Trophoblast cell (in vitro differentiated cells and primary cell): Measurements from ENCODE around the gene LAMA3.

ENCODE experiments used
- DNase-seq, 2 donors: peaks; one replicate each; pipeline ENCODE4 v3.0.0-alpha.2; 2016
- H2AFZ ChIP-seq: 2 replicates; pipeline ENCODE4 v1.6.1; 2013; ENCODE audit warnings: low read length, moderate library complexity, mild to moderate bottlenecking; ENCODE audit not compliant: insufficient read depth, poor library complexity
- H2AK5ac ChIP-seq: 2 replicates; pipeline ENCODE4 v1.6.1; 2013; ENCODE audit warnings: mild to moderate bottlenecking, low read length
- H2BK120ac ChIP-seq: 2 replicates; pipeline ENCODE4 v1.6.1; 2013; ENCODE audit warnings: low read length, mild to moderate bottlenecking, moderate library complexity; ENCODE audit not compliant: insufficient read depth, poor library complexity
- H2BK12ac ChIP-seq: 2 replicates; pipeline ENCODE4 v1.6.1; 2013; ENCODE audit warnings: mild to moderate bottlenecking, low read length, moderate library complexity
- H2BK5ac ChIP-seq: 2 replicates; pipeline ENCODE4 v1.6.1; 2013; ENCODE audit warnings: low read length, low read depth, moderate library complexity, mild to moderate bottlenecking; ENCODE audit not compliant: poor library complexity
- H3K14ac ChIP-seq: 2 replicates; pipeline ENCODE4 v1.6.1; 2013; ENCODE audit warnings: mild to moderate bottlenecking, low read length
- H3K18ac ChIP-seq: 2 replicates; pipeline ENCODE4 v1.6.1; 2013; ENCODE audit warnings: mild to moderate bottlenecking, low read length
- H3K23ac ChIP-seq: 2 replicates; pipeline ENCODE4 v1.6.1; 2013; ENCODE audit warnings: low read length
- H3K27ac ChIP-seq: 2 replicates; pipeline ENCODE4 v1.5.1; 2013; ENCODE audit warnings: low read depth, mild to moderate bottlenecking, inconsistent platforms, low read length, moderate library complexity
- H3K27me3 ChIP-seq: 2 replicates; pipeline ENCODE4 v1.6.1; 2013; ENCODE audit warnings: inconsistent platforms, mild to moderate bottlenecking, low read length, moderate library complexity; ENCODE audit not compliant: insufficient read depth
- H3K36me3 ChIP-seq, 2 experiments: 1 replicate in 1 of 2; 2 replicates in 1 of 2; pipeline ENCODE4 v1.6.1; 2013; ENCODE audit warnings: low read length in 2 of 2, mild to moderate bottlenecking in 2 of 2, moderate library complexity in 1 of 2; ENCODE audit not compliant: insufficient read depth in 2 of 2, control insufficient read depth in 1 of 2
- H3K4ac ChIP-seq: 2 replicates; pipeline ENCODE4 v1.6.1; 2013; ENCODE audit warnings: low read depth, mild to moderate bottlenecking, low read length, moderate library complexity
- H3K4me1 ChIP-seq, 2 experiments: 1 replicate in 1 of 2; 2 replicates in 1 of 2; pipeline ENCODE4 v1.6.1; 2013; ENCODE audit warnings: low read length in 2 of 2, mild to moderate bottlenecking in 2 of 2, moderate library complexity in 1 of 2; ENCODE audit not compliant: insufficient read depth in 2 of 2, control insufficient read depth in 1 of 2
- H3K4me2 ChIP-seq: 2 replicates; pipeline ENCODE4 v1.6.1; 2013; ENCODE audit warnings: inconsistent platforms, mild to moderate bottlenecking, low read length, moderate library complexity
- H3K4me3 ChIP-seq: 2 replicates; pipeline ENCODE4 v1.5.1; 2013; ENCODE audit warnings: mild to moderate bottlenecking, low read depth, low read length, inconsistent platforms
- H3K79me1 ChIP-seq: one replicate; pipeline ENCODE4 v1.6.1; 2013; ENCODE audit warnings: low read length
- H3K79me2 ChIP-seq: 2 replicates; pipeline ENCODE4 v1.6.1; 2013; ENCODE audit warnings: low read length, mild to moderate bottlenecking; ENCODE audit not compliant: control insufficient read depth, insufficient read depth, poor library complexity
- H3K9ac ChIP-seq: 2 replicates; pipeline ENCODE4 v1.6.1; 2013; ENCODE audit warnings: mild to moderate bottlenecking, low read length
- H3K9me3 ChIP-seq: 2 replicates; pipeline ENCODE4 v1.6.1; 2013; ENCODE audit warnings: low read depth, mild to moderate bottlenecking, control low read depth, inconsistent platforms, low read length; ENCODE audit not compliant: insufficient read depth
- H4K12ac ChIP-seq: 2 replicates; pipeline ENCODE4 v1.6.1; 2013; ENCODE audit warnings: low read depth, mild to moderate bottlenecking, low read length, moderate library complexity
- H4K8ac ChIP-seq: 2 replicates; pipeline ENCODE4 v1.6.1; 2013; ENCODE audit warnings: low read depth, mild to moderate bottlenecking, low read length, moderate library complexity
- H4K91ac ChIP-seq: one replicate; pipeline ENCODE4 v1.6.1; 2013; ENCODE audit warnings: low read depth, mild to moderate bottlenecking, low read length, moderate library complexity
- WGBS: extraction: QIAGEN DNeasy Blood & Tissue Kit; methylation state at CpG from one replicate; pipeline ENCODE4 v1.1.7; 2013; ENCODE audit warnings: missing lambda C conversion rate; ENCODE audit not compliant: insufficient read length, insufficient coverage; ENCODE audit errors: extremely low coverage; 5-methylcytosine and 5-hydroxymethylcytosine counted together

Gene LAMA3

DNA sequence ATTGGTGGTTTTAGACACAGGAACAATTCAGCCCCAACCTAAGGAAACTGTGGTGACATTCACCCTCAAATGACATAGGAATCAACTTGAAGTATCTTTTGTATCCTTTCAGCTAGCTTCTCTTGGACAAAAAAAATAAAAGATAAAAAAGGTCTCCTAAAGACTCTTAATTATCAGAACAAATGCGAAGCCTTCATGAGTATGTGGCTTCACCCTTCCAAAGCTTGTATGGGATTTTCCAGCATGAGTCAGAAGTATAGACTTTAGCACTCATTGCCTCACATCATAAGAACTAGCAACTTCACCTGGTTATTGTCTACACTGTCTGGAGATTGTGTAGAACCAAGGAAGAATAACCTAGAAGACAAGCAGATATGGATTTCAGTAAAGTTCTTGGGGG is 135.4 kb downstream of the LAMA3 start:
- Histone ChIP-seq H3K4me2 (no peak overlapping the region), H3K14ac (no peak overlapping the region), H2BK120ac (no peak overlapping the region), H3K27ac (no peak overlapping the region), H3K36me3 (no peaks in the 10 kb centered on the region), H2AFZ (no peak overlapping the region), H3K79me2 (no peaks in the 10 kb centered on the region), H3K23ac (no peak overlapping the region), H2AK5ac (no peak overlapping the region), H3K27me3 (no peaks in the 10 kb centered on the region), H3K4ac (no peak overlapping the region), H4K91ac (no peak overlapping the region), H3K4me3 (no peak overlapping the region), H3K79me1 (no peaks in the 10 kb centered on the region), H2BK5ac (no peak overlapping the region), H3K9me3 (no peaks in the 10 kb centered on the region), H3K9ac (no peak overlapping the region), H3K18ac (no peak overlapping the region), H4K8ac (no peak overlapping the region), H4K12ac (no peak overlapping the region), H2BK12ac (no peak overlapping the region), H3K4me1 (peaks cover 0 to 4% of the 10 kb centered on the region in 2 experiments)
- no CpG with 5 or more reads among the region's 1 CpG for WGBS
- peak; percentile 29 to 80 for DNase-seq

DNA sequence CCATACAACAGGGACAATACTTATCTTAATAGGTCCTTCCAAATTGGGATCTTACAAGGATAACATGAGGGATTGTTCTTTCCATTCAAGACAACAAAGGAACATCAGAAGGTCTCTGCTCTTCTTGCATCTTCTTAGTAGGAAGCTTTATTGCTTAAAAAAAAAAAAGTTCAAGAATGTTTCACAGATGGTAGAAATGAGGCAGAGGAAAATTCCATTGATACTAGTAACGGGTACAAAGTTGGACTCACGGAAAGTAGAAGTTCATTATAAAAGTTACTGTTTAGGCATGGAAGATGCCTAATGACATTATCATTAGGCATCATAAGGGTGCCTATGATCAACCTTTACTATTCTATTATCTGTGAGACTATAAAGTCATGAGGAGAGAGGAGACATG is 136.2 kb downstream of the LAMA3 start:
- WGBS = no CpG with 5 or more reads among the region's 2 CpGs
- Histone ChIP-seq H3K27ac (no peak overlapping the region), H2BK12ac (no peak overlapping the region), H4K91ac (no peak overlapping the region), H3K4me3 (no peak overlapping the region), H4K8ac (no peak overlapping the region), H2BK5ac (no peak overlapping the region), H3K23ac (no peak overlapping the region), H2AFZ (no peak overlapping the region), H3K79me2 (no peaks in the 10 kb centered on the region), H3K4me1 (peaks cover 0 to 4% of the 10 kb centered on the region in 2 experiments), H4K12ac (no peak overlapping the region), H2BK120ac (no peak overlapping the region), H2AK5ac (no peak overlapping the region), H3K36me3 (no peaks in the 10 kb centered on the region), H3K4ac (no peak overlapping the region), H3K18ac (no peak overlapping the region), H3K9ac (no peak overlapping the region), H3K27me3 (no peaks in the 10 kb centered on the region), H3K14ac (no peak overlapping the region), H3K9me3 (no peaks in the 10 kb centered on the region), H3K4me2 (no peak overlapping the region), H3K79me1 (no peaks in the 10 kb centered on the region)
- peak in 1 of 2 donors; percentile 58 for DNase-seq

- peak; percentile 58 to 63 for DNase-seq
- Histone ChIP-seq H3K79me1 (no peaks in the 10 kb centered on the region), H3K14ac (no peak overlapping the region), H3K9me3 (no peaks in the 10 kb centered on the region), H3K18ac (no peak overlapping the region), H2BK12ac (no peak overlapping the region), H4K8ac (no peak overlapping the region), H2BK120ac (no peak overlapping the region), H3K36me3 (no peaks in the 10 kb centered on the region), H2BK5ac (no peak overlapping the region), H2AK5ac (no peak overlapping the region), H3K4me1 (peaks cover 0 to 4% of the 10 kb centered on the region in 2 experiments), H3K27me3 (no peaks in the 10 kb centered on the region), H3K4me2 (no peak overlapping the region), H4K91ac (no peak overlapping the region), H3K27ac (no peak overlapping the region), H3K4ac (no peak overlapping the region), H4K12ac (no peak overlapping the region), H3K23ac (no peak overlapping the region), H2AFZ (no peak overlapping the region), H3K9ac (no peak overlapping the region), H3K79me2 (no peaks in the 10 kb centered on the region), H3K4me3 (no peak overlapping the region)
- WGBS = no CpG with 5 or more reads among the region's 6 CpGs
Observed at GRCh38 chr18:23825978-23826405, 136.7 kb downstream of the LAMA3 start.

GRCh38 chr18:23826850-23827620 is 137.8 kb downstream of the LAMA3 start:
- Histone ChIP-seq H3K9me3 (no peaks in the 10 kb centered on the region), H3K27me3 (no peaks in the 10 kb centered on the region), H3K18ac (no peak overlapping the region), H4K8ac (no peak overlapping the region), H2BK5ac (no peak overlapping the region), H3K4me3 (no peak overlapping the region), H3K23ac (no peak overlapping the region), H3K79me2 (no peaks in the 10 kb centered on the region), H2AK5ac (no peak overlapping the region), H3K79me1 (no peaks in the 10 kb centered on the region), H3K4ac (no peak overlapping the region), H4K91ac (no peak overlapping the region), H3K9ac (no peak overlapping the region), H2BK120ac (no peak overlapping the region), H3K27ac (no peak overlapping the region), H2AFZ (no peak overlapping the region), H3K4me1 (peaks cover 0 to 4% of the 10 kb centered on the region in 2 experiments), H3K36me3 (no peaks in the 10 kb centered on the region), H4K12ac (no peak overlapping the region), H3K14ac (no peak overlapping the region), H2BK12ac (no peak overlapping the region), H3K4me2 (no peak overlapping the region)
- no CpG with 5 or more reads among the region's 4 CpGs for WGBS
- peak; percentile 40 to 47 for DNase-seq
